Measurements from ENCODE around the gene SP3. TPM values are rescaled to one million over a fixed set of nuclear protein-coding genes. Genes with fewer than 3 reads are reported as not detected.

The SP3 gene
- total and polyA plus RNA-seq, 2 of the 8 experiments (the other 6 are each of a cell fraction or from before 2014, with no cell fraction given), result 31.0 to 92.1 TPM

DNA sequence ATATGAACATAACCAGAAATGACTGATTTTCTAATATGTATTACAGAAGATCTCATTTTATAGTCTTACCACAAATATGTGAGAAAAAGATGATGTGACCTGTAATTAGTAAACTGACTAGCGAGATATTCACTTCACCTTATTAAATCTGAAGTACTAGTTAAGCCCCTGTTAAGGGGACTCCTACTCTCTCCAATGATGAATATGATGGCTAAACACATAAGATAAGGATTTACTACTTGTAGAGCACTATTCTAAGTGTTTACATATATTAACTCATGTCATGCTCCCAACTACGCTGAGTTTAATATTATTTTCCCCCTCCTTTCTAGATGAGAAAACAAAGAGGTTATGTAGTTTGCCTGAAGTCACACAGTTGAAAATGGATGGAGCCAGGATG lies 40.9 kb downstream of the SP3 start:
- Histone ChIP-seq H3K4me2 (ENCODE audit: insufficient read depth in 1 of 2, low read depth in 2 of 2, low read length in 2 of 2) (no peak overlapping the region), H3K56ac (replicated peaks; ENCODE audit: insufficient read length, low read depth, low read length) (no peak overlapping the region), H3K79me1 (ENCODE audit: low read depth, low read length) (peaks cover 7% of the 10 kb centered on the region), H3K36me3 (ENCODE audit: control insufficient read depth in 2 of 4, insufficient read depth in 4 of 4, low read length in 3 of 4) (no peaks in the 10 kb centered on the region), H2BK15ac (ENCODE audit: low read length) (no peak overlapping the region), H3K14ac (ENCODE audit: insufficient read length) (no peak overlapping the region), H4K8ac (ENCODE audit: extremely low read depth, insufficient read depth, low read length) (no peak overlapping the region), H4K91ac (replicated peaks; ENCODE audit: insufficient read length, low read length) (no peak overlapping the region), H2BK5ac (ENCODE audit: low read depth, low read length) (no peak overlapping the region), H3K9me3 (ENCODE audit: insufficient read depth in 2 of 2, low read depth in 1 of 2, low read length in 1 of 2) (no peaks in the 10 kb centered on the region), H2AK5ac (ENCODE audit: low read depth, low read length) (no peak overlapping the region), H3K4me1 (replicated peaks in 1 of 4; ENCODE audit: control insufficient read depth in 3 of 4, insufficient read depth in 4 of 4, low read length in 3 of 4) (no peaks in the 10 kb centered on the region), H3K9ac (replicated peaks in 1 of 4; ENCODE audit: extremely low read depth in 1 of 4, low read depth in 3 of 4, low read length in 3 of 4) (no peak overlapping the region), H4K20me1 (replicated peaks in 1 of 2; ENCODE audit: control insufficient read depth in 1 of 2, insufficient read depth in 2 of 2, low read length in 2 of 2) (peaks cover 0 to 12% of the 10 kb centered on the region in 2 experiments), H3K27me3 (replicated peaks in 1 of 4; ENCODE audit: control insufficient read depth in 3 of 4, extremely low read depth in 1 of 4, insufficient read depth in 3 of 4, low read length in 3 of 4) (no peaks in the 10 kb centered on the region), H2AFZ (ENCODE audit: low read length) (no peak overlapping the region), H3K18ac (ENCODE audit: extremely low read depth, low read length) (no peak overlapping the region), H3K27ac (ENCODE audit: low read depth, low read length) (no peak overlapping the region), H4K5ac (ENCODE audit: insufficient read length, low read depth, low read length) (no peak overlapping the region), H3K23ac (ENCODE audit: insufficient read length) (no peak overlapping the region), H2BK20ac (ENCODE audit: low read length) (no peak overlapping the region), H3K4me3 (ENCODE audit: extremely low read depth in 1 of 4, insufficient read depth in 2 of 4, low read depth in 3 of 4, low read length in 4 of 4) (no peak overlapping the region), H3K4ac (replicated peaks; ENCODE audit: insufficient read length, low read depth, low read length) (no peak overlapping the region), H3K79me2 (ENCODE audit: control insufficient read depth in 1 of 2, insufficient read depth in 2 of 2, low read length in 2 of 2) (peaks cover 0 to 98% of the 10 kb centered on the region in 2 experiments; a peak in 3 of 4 replicates), H3K23me2 (ENCODE audit: low read depth, low read length) (no peaks in the 10 kb centered on the region), H2BK12ac (ENCODE audit: low read depth, low read length) (no peak overlapping the region), H2BK120ac (replicated peaks; ENCODE audit: low read depth, low read length) (no peak overlapping the region)
- no peak for DNase-seq (ENCODE audit: low read depth in 1 of 2, low spot score in 2 of 2)
- 95% methylated on average over 2 of the region's 2 CpGs; no CpG with 5 or more reads in 1 of the 2 experiments for WGBS, 2 experiments (ENCODE audit: extremely low coverage in 1 of 2, insufficient coverage in 1 of 2, insufficient read length in 1 of 2, insufficient replicate concordance in 2 of 2, low coverage in 1 of 2, low lambda C conversion rate in 2 of 2, missing lambda C conversion rate in 1 of 2)
- POLR2A ChIA-PET (ENCODE audit: partially characterized antibody), result no interaction called here
- TF ChIP-seq RAD21 (IDR thresholded peaks at IDR 0.05 in 1 of 2, conservative IDR thresholded peaks at IDR 0.05 in 1 of 2; ENCODE audit: low read depth in 2 of 2, low read length in 2 of 2), result no peak
- TF ChIP-seq POLR2AphosphoS5 (IDR thresholded peaks at IDR 0.05; ENCODE audit: low read depth, low read length), result no peak
- TF ChIP-seq CHD1 (IDR thresholded peaks at IDR 0.05; ENCODE audit: low read depth, low read length), result no peak
- no peak for TF ChIP-seq RFX5 (IDR thresholded peaks at IDR 0.05; ENCODE audit: borderline replicate concordance, low read depth, low read length)
- TF ChIP-seq BACH1 (IDR thresholded peaks at IDR 0.05; ENCODE audit: low read length), result no peak
- TF ChIP-seq POU5F1 (IDR thresholded peaks at IDR 0.05; ENCODE audit: low read depth, low read length), result no peak
- TF ChIP-seq HDAC2 (IDR thresholded peaks at IDR 0.05; ENCODE audit: borderline replicate concordance in 1 of 2, low read depth in 2 of 2, low read length in 2 of 2), result no peak
- no peak for TF ChIP-seq FOSL1 (IDR thresholded peaks at IDR 0.05; ENCODE audit: insufficient read depth, low read depth, low read length)
- TF ChIP-seq CBX5 (IDR thresholded peaks at IDR 0.05; ENCODE audit: low read depth, low read length), result no peak
- TF ChIP-seq, protein P1, sequence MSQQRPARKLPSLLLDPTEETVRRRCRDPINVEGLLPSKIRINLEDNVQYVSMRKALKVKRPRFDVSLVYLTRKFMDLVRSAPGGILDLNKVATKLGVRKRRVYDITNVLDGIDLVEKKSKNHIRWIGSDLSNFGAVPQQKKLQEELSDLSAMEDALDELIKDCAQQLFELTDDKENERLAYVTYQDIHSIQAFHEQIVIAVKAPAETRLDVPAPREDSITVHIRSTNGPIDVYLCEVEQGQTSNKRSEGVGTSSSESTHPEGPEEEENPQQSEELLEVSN (IDR thresholded peaks at IDR 0.05), result no peak
- FAIRE-seq, result no peak
- CTCF ChIA-PET (ENCODE audit: partially characterized antibody), result interaction anchor here (1.2 kb wide), 1 partner anchor 40 kb away, joined by 5 read pairs; no protein-coding TSS in a partner anchor

Measured in H1 (cell line).